AG04450 (cell line): ENCODE data around the gene OTOGL. TPM values are rescaled to one million over a fixed set of nuclear protein-coding genes. Genes with fewer than 3 reads are reported as not detected.

Experiments used
- CTCF ChIA-PET: fragments of 300-600, 350-600 bp; formaldehyde crosslinking; extraction: SDS; loops from one replicate; lab custom pipeline; 2022; ENCODE audit warnings: antibody characterized with exemption, inconsistent platforms; lab: Charles Lee
- POLR2A ChIA-PET: fragments of 350-600 bp; formaldehyde crosslinking; extraction: SDS; loops from one replicate; lab custom pipeline; 2021; ENCODE audit warnings: antibody characterized with exemption, inconsistent platforms; lab: Yijun Ruan, JAX
- DNase-seq: peaks from one replicate; pipeline ENCODE4 v3.0.0-alpha.2; 2011; ENCODE audit warnings: low read depth, low spot score
- H3K27ac ChIP-seq: one replicate; pipeline ENCODE4 v1.5.1; 2012; ENCODE audit warnings: low read depth, low read length, control low read depth
- H3K27me3 ChIP-seq: one replicate; pipeline ENCODE4 v1.6.0; 2012; ENCODE audit warnings: low read length; ENCODE audit not compliant: control insufficient read depth, insufficient read depth
- H3K4me3 ChIP-seq: 2 replicates; pipeline ENCODE4 v1.5.1; 2011; ENCODE audit warnings: mild to moderate bottlenecking, low read depth, low read length, control low read depth
- H3K9me3 ChIP-seq: 2 replicates; pipeline ENCODE4 v1.5.1; 2012; ENCODE audit warnings: low read length; ENCODE audit not compliant: control insufficient read depth, insufficient read depth
- CTCF ChIP-seq: IDR thresholded peaks from 2 replicates; pipeline ENCODE4 v1.5.1; 2011; ENCODE audit warnings: low read depth, low read length, control low read depth, inconsistent platforms
- polyA plus RNA-seq: library from polyadenylated mRNA; depleted of rRNA; stranded (reverse); fragments of >200 nt; gene quantifications from 2 replicates; pipeline ENCODE4 v1.2.3, GENCODE V29; 2011

OTOGL gene
- polyA plus RNA-seq, 1 experiment: 0.07 TPM

- ChIA-PET POLR2A (no interaction called here), CTCF (interaction anchor here (0.5 to 1.0 kb wide), 2 partner anchors 49 to 357 kb away, joined by 3 to 4 read pairs; no protein-coding TSS in a partner anchor)
- Histone ChIP-seq H3K27me3 (no peaks in the 10 kb centered on the region), H3K27ac (no peak overlapping the region), H3K9me3 (no peaks in the 10 kb centered on the region), H3K4me3 (no peak overlapping the region)
- no peak for DNase-seq
- TF ChIP-seq CTCF: no peak
These were observed 306.9 kb downstream of the OTOGL start for GRCh38 chr12:80406253-80406652.

- Histone ChIP-seq H3K4me3 (no peak overlapping the region), H3K27ac (no peak overlapping the region), H3K9me3 (no peaks in the 10 kb centered on the region), H3K27me3 (no peaks in the 10 kb centered on the region)
- DNase-seq: no peak
- POLR2A ChIA-PET: no interaction called here
- no peak for TF ChIP-seq CTCF
- CTCF ChIA-PET: no interaction called here
These were observed 312.4 kb downstream of the OTOGL start for GRCh38 chr12:80411787-80412186.

GRCh38 chr12:80412343-80412953, 313.1 kb downstream of the OTOGL start:
- Histone ChIP-seq H3K27ac (no peak overlapping the region), H3K4me3 (no peak overlapping the region), H3K9me3 (no peaks in the 10 kb centered on the region), H3K27me3 (no peaks in the 10 kb centered on the region)
- TF ChIP-seq CTCF: peak; percentile 76
- POLR2A ChIA-PET: no interaction called here
- peak; percentile 30 for DNase-seq
- CTCF ChIA-PET: interaction anchor here (0.7 to 3.4 kb wide), 16 partner anchors 8 to 845 kb away, joined by 3 to 29 read pairs (median 4); no protein-coding TSS in a partner anchor

GRCh38 chr12:80413462-80413861, 314.1 kb downstream of the OTOGL start:
- no peak for DNase-seq
- TF ChIP-seq CTCF: no peak
- Histone ChIP-seq H3K27me3 (no peaks in the 10 kb centered on the region), H3K9me3 (no peaks in the 10 kb centered on the region), H3K27ac (no peak overlapping the region), H3K4me3 (no peak overlapping the region)
- CTCF ChIA-PET: interaction anchor here (0.7 to 3.4 kb wide), 16 partner anchors 8 to 844 kb away, joined by 3 to 29 read pairs (median 4); no protein-coding TSS in a partner anchor
- POLR2A ChIA-PET: no interaction called here

- Histone ChIP-seq H3K4me3 (no peak overlapping the region), H3K27ac (no peak overlapping the region), H3K9me3 (no peaks in the 10 kb centered on the region), H3K27me3 (no peaks in the 10 kb centered on the region)
- ChIA-PET CTCF (interaction anchor here (3.4 kb wide), 1 partner anchor 347 kb away, joined by 29 read pairs; no protein-coding TSS in a partner anchor), POLR2A (no interaction called here)
- TF ChIP-seq CTCF: no peak
- DNase-seq: no peak
These were observed 316.1 kb downstream of the OTOGL start for GRCh38 chr12:80415466-80415865.
